GM15510 (cell line): ENCODE data around the gene ETV6.

Experiments
- POLR2A ChIP-seq: IDR thresholded peaks from 3 replicates; pipeline ENCODE4 v1.6.1; 2011; ENCODE audit warnings: borderline replicate concordance; ENCODE audit not compliant: insufficient read length; ENCODE audit errors: extremely low read depth

ETV6 gene

GRCh38 chr12:11726659-11727058 lies 77.2 kb downstream of the ETV6 start:
- no peak for TF ChIP-seq POLR2A

GRCh38 chr12:11727133-11727664 lies 77.7 kb downstream of the ETV6 start:
- no peak for TF ChIP-seq POLR2A

- no peak for TF ChIP-seq POLR2A
These were observed 78.8 kb downstream of the ETV6 start for GRCh38 chr12:11728154-11728755.

- TF ChIP-seq POLR2A = no peak
These were observed 79.5 kb downstream of the ETV6 start for GRCh38 chr12:11729008-11729407.

- no peak for TF ChIP-seq POLR2A
These were observed 80.1 kb downstream of the ETV6 start for GRCh38 chr12:11729439-11730150.

GRCh38 chr12:11730299-11731041 lies 81.0 kb downstream of the ETV6 start:
- no peak for TF ChIP-seq POLR2A

GRCh38 chr12:11731042-11731357 lies 81.5 kb downstream of the ETV6 start:
- TF ChIP-seq POLR2A = no peak

- TF ChIP-seq POLR2A = no peak
These were observed 82.0 kb downstream of the ETV6 start for GRCh38 chr12:11731455-11731854.

GRCh38 chr12:11732023-11732422 lies 82.5 kb downstream of the ETV6 start:
- TF ChIP-seq POLR2A = peak; percentile 17

- TF ChIP-seq POLR2A = no peak
These were observed 83.2 kb downstream of the ETV6 start for GRCh38 chr12:11732715-11733114.

GRCh38 chr12:11734580-11735180 lies 85.2 kb downstream of the ETV6 start:
- no peak for TF ChIP-seq POLR2A

GRCh38 chr12:11738450-11738849 lies 89.0 kb downstream of the ETV6 start:
- no peak for TF ChIP-seq POLR2A

GRCh38 chr12:11739980-11740577 lies 90.6 kb downstream of the ETV6 start:
- no peak for TF ChIP-seq POLR2A

- no peak for TF ChIP-seq POLR2A
These were observed 92.1 kb downstream of the ETV6 start for GRCh38 chr12:11741434-11742092.
